Tibial nerve (tissue), 4 donors: ENCODE measurements around the gene ZNF518A.

ENCODE experiments used
- CTCF ChIP-seq, 5 experiments: fragments of 200-600 bp in 3 of 5; fragments of 450-650 bp in 2 of 5; sonication (generic) in 3 of 5; IDR thresholded peaks; one replicate each; pipeline ENCODE4 v1.5.1; 2016 to 2019; ENCODE audit warnings: antibody characterized with exemption in 5 of 5, mild to moderate bottlenecking in 3 of 5, moderate library complexity in 2 of 5
- EP300 ChIP-seq, 2 donors: sonication (generic); formaldehyde crosslinking; IDR thresholded peaks; one replicate each; pipeline ENCODE4 v1.6.1; 2017; ENCODE audit warnings: antibody characterized with exemption in 2 of 2, mild to moderate bottlenecking in 1 of 2
- POLR2A ChIP-seq, 2 donors: fragments of 450-650 bp; IDR thresholded peaks; one replicate each; pipeline ENCODE4 v1.6.1; 2017; ENCODE audit warnings: antibody characterized with exemption in 2 of 2, mild to moderate bottlenecking in 2 of 2, moderate library complexity in 2 of 2

GRCh38 chr10:96168546-96168945 is 38.4 kb downstream of the ZNF518A start:
- TF ChIP-seq CTCF (IDR thresholded peaks at IDR 0.05) = no peak
- no peak for TF ChIP-seq POLR2A (IDR thresholded peaks at IDR 0.05)
- no peak for TF ChIP-seq EP300 (IDR thresholded peaks at IDR 0.05)
